Activated CD8-positive, alpha-beta T cell treated with anti-CD3 and anti-CD28 coated beads for 36 hours (primary cell): Measurements from ENCODE around the gene DLGAP1. TPM values are rescaled to one million over a fixed set of nuclear protein-coding genes. Genes with fewer than 3 reads are reported as not detected.

Experiments used
- ATAC-seq: fragments of 200-7000 bp; cut with Tn5 transposase; one replicate; pipeline ENCODE4 v1.10.0; 2021; ENCODE audit warnings: mild to moderate bottlenecking, moderate library complexity
- CTCF ChIA-PET: fragments of 350-600 bp; sonication (Branson Sonifier 250); formaldehyde crosslinking; loops from one replicate; lab custom pipeline; 2021; ENCODE audit warnings: antibody characterized with exemption; lab: Charles Lee
- POLR2A ChIA-PET: fragments of 350-600 bp; sonication (Branson Sonifier 250); formaldehyde crosslinking; loops from one replicate; lab custom pipeline; 2021; ENCODE audit warnings: antibody characterized with exemption; lab: Charles Lee
- DNase-seq: peaks from one replicate; pipeline ENCODE4 v3.0.0-alpha.2; 2020
- H3K27ac Mint-ChIP-seq: one replicate; pipeline ENCODE4 v1.8.0; 2021; ENCODE audit warnings: mild to moderate bottlenecking, mixed read lengths
- H3K27me3 Mint-ChIP-seq: one replicate; pipeline ENCODE4 v1.8.0; 2021; ENCODE audit warnings: mixed read lengths
- H3K36me3 Mint-ChIP-seq: one replicate; pipeline ENCODE4 v1.8.0; 2021; ENCODE audit warnings: low read depth, mixed read lengths
- H3K4me1 Mint-ChIP-seq: one replicate; pipeline ENCODE4 v1.8.0; 2021; ENCODE audit warnings: low read depth, mixed read lengths
- H3K4me3 Mint-ChIP-seq: one replicate; pipeline ENCODE4 v1.8.0; 2021; ENCODE audit warnings: mild to moderate bottlenecking, moderate library complexity, mixed read lengths
- H3K9me3 Mint-ChIP-seq: one replicate; pipeline ENCODE4 v1.8.0; 2021; ENCODE audit warnings: mixed read lengths
- intact Hi-C: fragments of 100-400 bp; cut with micrococcal nuclease; formaldehyde crosslinking; loops from one replicate; pipeline ENCODE4 v1.10.0; 2022
- total RNA-seq, 2 experiments: library from RNA; stranded (reverse); gene quantifications; one replicate each; pipeline ENCODE4 v1.2.3, GENCODE V29; 2021
- TF ChIP-seq, protein P1 (sequence below): fragments of 200-600 bp; IDR thresholded peaks from one replicate; pipeline ENCODE4 v1.8.0; 2022; ENCODE audit warnings: antibody characterized with exemption, mild to moderate bottlenecking

The DLGAP1 gene
- total RNA-seq, 2 experiments from 2014 or later = not detected

DNA sequence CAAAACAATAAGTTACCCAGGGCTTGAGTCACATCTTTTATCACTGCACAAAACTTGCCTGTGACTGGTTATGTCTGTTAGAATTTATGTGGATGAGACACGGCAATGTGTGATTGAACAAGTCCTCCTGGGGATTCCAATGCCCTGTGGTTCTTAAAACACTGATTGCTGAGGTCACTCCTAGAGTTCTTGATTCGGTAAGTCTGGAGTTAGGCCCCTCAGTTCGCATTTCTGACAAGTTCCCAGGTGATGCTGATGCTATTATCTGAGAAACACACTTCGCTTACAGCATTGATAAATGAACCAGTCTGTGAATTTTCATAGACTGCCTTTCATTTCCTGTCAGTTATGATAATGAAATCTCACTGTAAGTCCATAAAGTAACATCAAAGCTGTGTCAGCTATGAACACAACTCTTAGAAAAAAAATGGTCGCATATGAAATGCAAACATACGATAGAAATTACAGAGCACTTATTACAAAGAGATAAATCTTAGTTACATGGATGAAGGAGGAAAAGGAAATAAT lies 214.0 kb downstream of the DLGAP1 start:
- no peak for ATAC-seq
- CTCF ChIA-PET = no interaction called here
- Mint-ChIP-seq H3K4me3 (no peak overlapping the region), H3K4me1 (no peaks in the 10 kb centered on the region), H3K27me3 (no peaks in the 10 kb centered on the region), H3K36me3 (no peaks in the 10 kb centered on the region), H3K27ac (no peak overlapping the region), H3K9me3 (peaks cover 3% of the 10 kb centered on the region)
- intact Hi-C loops = no loop called here
- POLR2A ChIA-PET = no interaction called here
- TF ChIP-seq, protein P1, sequence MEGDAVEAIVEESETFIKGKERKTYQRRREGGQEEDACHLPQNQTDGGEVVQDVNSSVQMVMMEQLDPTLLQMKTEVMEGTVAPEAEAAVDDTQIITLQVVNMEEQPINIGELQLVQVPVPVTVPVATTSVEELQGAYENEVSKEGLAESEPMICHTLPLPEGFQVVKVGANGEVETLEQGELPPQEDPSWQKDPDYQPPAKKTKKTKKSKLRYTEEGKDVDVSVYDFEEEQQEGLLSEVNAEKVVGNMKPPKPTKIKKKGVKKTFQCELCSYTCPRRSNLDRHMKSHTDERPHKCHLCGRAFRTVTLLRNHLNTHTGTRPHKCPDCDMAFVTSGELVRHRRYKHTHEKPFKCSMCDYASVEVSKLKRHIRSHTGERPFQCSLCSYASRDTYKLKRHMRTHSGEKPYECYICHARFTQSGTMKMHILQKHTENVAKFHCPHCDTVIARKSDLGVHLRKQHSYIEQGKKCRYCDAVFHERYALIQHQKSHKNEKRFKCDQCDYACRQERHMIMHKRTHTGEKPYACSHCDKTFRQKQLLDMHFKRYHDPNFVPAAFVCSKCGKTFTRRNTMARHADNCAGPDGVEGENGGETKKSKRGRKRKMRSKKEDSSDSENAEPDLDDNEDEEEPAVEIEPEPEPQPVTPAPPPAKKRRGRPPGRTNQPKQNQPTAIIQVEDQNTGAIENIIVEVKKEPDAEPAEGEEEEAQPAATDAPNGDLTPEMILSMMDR = no peak
- no peak for DNase-seq

DNA sequence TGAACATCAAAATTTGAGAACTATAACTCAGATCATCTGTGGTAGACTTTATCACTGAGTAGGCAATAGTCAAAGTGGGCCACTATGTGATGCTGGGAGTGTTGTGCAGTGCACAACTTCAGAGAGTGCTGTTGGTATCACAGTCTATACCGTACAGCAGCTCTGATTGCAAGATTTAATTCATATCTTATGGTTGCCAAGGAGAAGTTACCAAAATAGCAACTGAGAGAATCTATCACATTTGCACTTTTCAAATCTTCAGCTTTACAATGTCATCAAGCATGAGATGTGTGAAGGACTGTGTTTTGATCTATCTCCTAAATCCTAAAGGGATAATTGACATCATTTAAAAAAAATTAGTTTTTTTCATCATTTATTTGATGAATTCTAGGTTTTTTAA lies 216.1 kb downstream of the DLGAP1 start:
- no peaks in the 10 kb centered on the region for H3K4me1 Mint-ChIP-seq
- no peak for ATAC-seq
- ChIA-PET POLR2A (no interaction called here), CTCF (no interaction called here)
- no peak overlapping the region for H3K4me3 Mint-ChIP-seq
- H3K27me3 Mint-ChIP-seq = no peaks in the 10 kb centered on the region
- TF ChIP-seq, protein P1 = no peak
- H3K9me3 Mint-ChIP-seq = peaks cover 3% of the 10 kb centered on the region
- DNase-seq = no peak
- intact Hi-C loops = no loop called here
- no peaks in the 10 kb centered on the region for H3K36me3 Mint-ChIP-seq
- H3K27ac Mint-ChIP-seq = no peak overlapping the region

DNA sequence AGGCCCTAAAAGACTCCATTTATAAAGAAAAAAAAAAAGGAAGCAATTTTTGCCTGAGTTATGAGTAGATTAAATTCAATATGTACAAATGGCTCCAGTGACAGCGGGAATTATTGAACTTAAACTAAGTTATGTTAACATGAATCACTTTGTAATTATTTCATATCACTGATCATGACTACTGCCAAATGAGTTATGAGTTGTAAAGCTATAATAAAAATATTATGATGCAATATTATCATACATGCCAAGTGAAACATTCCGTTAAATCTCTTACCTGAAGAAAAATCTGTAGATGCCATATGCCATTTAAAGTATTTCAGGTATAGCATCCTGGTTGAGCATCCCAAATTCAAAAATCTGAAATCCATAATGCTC lies 217.5 kb downstream of the DLGAP1 start:
- no peaks in the 10 kb centered on the region for H3K36me3 Mint-ChIP-seq
- TF ChIP-seq, protein P1 = no peak
- DNase-seq (no peak), ATAC-seq (no peak)
- ChIA-PET POLR2A (no interaction called here), CTCF (interaction anchor here (1.3 kb wide), 1 partner anchor 131 kb away, joined by 3 read pairs; no protein-coding TSS in a partner anchor)
- no peaks in the 10 kb centered on the region for H3K4me1 Mint-ChIP-seq
- H3K27ac Mint-ChIP-seq = no peak overlapping the region
- intact Hi-C loops = no loop called here
- no peaks in the 10 kb centered on the region for H3K27me3 Mint-ChIP-seq
- H3K9me3 Mint-ChIP-seq = peaks cover 3% of the 10 kb centered on the region
- H3K4me3 Mint-ChIP-seq = no peak overlapping the region

DNA sequence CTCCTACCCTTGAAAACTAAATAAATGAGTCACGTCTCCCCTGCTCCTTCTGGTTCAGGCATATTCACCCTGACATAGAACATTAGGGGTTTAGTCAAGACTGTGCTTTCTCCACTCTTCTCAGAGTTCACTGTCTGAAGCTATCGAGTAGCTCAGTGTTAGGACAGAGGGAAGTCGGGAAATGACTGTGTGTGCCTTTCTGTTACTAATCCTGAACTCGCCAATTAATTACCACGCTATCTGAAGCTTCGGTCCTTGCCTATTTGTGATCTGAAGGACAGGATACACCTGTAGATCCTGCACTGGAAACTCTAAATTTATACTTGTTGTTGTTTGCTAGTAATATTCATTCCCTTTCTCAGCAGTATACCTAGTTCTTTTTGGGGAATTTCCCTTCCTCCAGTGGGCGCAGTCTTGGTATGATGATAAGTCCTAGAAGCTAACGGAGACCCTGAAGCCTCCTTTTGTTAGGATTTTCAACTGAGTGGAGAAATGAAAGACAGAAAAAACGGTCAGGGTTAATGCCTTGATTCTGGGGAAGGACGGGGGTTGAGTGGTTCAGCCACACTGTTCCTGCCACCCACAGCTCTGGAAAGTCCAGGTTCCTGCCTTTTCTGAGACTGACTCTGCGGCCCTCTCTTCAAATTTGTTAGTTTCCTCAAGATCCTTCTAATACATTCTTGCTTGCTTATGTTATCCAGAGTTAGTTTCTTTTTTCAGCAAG lies 218.0 kb downstream of the DLGAP1 start:
- H3K4me1 Mint-ChIP-seq = no peaks in the 10 kb centered on the region
- TF ChIP-seq, protein P1 = no peak
- CTCF ChIA-PET = interaction anchor here (1.3 kb wide), 1 partner anchor 131 kb away, joined by 3 read pairs; no protein-coding TSS in a partner anchor

DNA sequence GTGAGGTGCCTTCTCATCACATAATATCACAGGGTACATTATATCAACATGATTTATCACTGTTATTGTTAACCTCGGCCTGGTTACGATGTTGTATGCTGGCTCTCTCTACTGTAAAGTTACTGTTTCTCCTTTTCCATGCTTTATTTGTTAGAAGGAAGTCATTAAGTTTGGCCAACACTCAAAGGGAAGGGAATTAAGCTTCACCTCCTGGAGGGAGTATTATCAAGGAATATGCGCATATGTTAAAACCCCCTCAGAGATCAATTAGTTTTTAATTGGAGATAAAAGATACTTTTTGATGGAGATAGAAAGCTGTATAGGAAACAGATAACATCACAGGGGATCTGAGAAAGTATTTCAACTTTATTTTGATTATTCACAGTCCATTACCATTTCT lies 221.6 kb downstream of the DLGAP1 start:
- ChIA-PET CTCF (no interaction called here), POLR2A (no interaction called here)
- H3K36me3 Mint-ChIP-seq = no peaks in the 10 kb centered on the region
- DNase-seq = no peak
- TF ChIP-seq, protein P1 = no peak
- H3K4me1 Mint-ChIP-seq = no peaks in the 10 kb centered on the region
- no peak for ATAC-seq
- peaks cover 4% of the 10 kb centered on the region for H3K9me3 Mint-ChIP-seq
- H3K27me3 Mint-ChIP-seq = no peaks in the 10 kb centered on the region
- H3K4me3 Mint-ChIP-seq = no peak overlapping the region
- H3K27ac Mint-ChIP-seq = no peak overlapping the region
- intact Hi-C loops = no loop called here

More for the DNA sequence above, 218.0 kb downstream of the DLGAP1 start:
- Mint-ChIP-seq H3K36me3 (no peaks in the 10 kb centered on the region), H3K9me3 (peaks cover 3% of the 10 kb centered on the region), H3K27me3 (no peaks in the 10 kb centered on the region), H3K4me3 (no peak overlapping the region), H3K27ac (no peak overlapping the region)
- ATAC-seq (no peak), DNase-seq (no peak)
- POLR2A ChIA-PET = no interaction called here
- intact Hi-C loops = no loop called here
